Fibroblast of skin of left quadriceps (primary cell): ENCODE measurements around the gene ALK.

Experiments
- DNase-seq, 2 experiments: peaks; one replicate each; pipeline ENCODE4 v3.0.0-alpha.2; 2013; ENCODE audit warnings: low read depth in 2 of 2

Gene ALK

DNA sequence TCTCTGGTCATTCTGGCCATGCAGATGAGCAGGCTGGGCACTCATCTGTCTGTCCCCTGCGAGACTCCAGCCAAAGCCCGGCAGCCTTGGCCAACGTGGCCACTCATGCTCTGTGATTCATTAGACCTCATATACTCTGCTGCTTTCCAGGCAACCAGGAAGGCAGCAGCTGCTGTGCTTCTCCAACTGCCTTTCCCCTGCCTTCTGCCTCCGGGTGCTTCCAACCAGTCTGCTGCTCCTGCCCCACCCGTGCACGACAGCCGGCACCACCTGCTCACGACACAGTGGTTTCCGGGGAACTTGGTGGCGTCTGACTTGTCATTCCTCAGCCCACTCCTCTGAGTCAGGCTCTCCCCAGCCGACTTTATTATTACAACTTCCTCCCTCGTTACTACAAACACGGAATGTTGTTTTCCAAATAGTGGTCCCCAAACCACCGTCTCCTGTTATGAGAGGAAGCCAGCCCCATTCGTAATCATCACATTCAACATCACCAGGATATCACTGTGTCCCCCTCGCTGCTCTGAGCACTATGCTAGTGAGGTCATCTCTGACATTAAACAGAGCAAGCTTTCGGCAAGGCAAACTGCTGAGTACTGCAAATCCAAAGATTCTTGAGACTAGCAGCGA lies 392.4 kb downstream of the ALK start:
- peak in 1 of 2 experiments; percentile 9 for DNase-seq

DNA sequence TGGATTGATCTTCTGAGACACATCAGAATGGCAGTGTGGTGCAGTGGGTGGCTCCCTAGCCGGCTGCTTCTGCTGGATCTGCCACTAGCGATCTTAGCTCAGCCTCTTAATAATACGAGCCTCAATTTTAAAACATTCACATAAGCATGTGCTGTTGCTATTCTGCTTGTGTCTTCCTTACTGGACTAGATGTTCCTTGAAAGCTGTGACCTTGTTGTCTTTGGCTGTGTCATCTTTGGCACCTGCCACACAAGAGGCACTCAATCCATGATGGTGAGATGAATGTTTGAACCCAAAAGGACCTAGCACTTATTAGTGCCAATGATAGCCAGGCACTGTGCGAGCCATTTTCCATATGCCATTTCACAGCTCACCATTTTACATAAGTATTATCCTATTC lies 393.0 kb downstream of the ALK start:
- DNase-seq: no peak

DNA sequence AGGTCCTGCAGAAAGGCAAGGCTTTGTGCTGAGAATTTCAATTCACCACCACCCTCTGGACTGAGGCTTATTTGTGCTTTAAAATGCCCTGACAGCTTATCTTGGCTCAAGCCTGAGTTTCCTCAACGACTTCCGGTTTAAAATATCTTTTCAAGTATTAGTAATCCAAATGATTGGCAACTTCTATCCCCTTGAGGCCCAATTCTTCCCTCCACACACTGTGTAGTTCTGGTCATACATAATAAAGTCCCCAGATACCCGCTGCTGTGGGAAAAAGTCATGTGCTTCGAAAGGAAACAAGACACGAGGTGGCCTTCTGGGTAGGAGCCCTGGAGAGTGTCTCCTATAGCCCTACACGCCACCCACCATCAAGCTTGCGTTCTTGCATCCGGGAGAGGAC lies 393.4 kb downstream of the ALK start:
- DNase-seq: no peak

DNA sequence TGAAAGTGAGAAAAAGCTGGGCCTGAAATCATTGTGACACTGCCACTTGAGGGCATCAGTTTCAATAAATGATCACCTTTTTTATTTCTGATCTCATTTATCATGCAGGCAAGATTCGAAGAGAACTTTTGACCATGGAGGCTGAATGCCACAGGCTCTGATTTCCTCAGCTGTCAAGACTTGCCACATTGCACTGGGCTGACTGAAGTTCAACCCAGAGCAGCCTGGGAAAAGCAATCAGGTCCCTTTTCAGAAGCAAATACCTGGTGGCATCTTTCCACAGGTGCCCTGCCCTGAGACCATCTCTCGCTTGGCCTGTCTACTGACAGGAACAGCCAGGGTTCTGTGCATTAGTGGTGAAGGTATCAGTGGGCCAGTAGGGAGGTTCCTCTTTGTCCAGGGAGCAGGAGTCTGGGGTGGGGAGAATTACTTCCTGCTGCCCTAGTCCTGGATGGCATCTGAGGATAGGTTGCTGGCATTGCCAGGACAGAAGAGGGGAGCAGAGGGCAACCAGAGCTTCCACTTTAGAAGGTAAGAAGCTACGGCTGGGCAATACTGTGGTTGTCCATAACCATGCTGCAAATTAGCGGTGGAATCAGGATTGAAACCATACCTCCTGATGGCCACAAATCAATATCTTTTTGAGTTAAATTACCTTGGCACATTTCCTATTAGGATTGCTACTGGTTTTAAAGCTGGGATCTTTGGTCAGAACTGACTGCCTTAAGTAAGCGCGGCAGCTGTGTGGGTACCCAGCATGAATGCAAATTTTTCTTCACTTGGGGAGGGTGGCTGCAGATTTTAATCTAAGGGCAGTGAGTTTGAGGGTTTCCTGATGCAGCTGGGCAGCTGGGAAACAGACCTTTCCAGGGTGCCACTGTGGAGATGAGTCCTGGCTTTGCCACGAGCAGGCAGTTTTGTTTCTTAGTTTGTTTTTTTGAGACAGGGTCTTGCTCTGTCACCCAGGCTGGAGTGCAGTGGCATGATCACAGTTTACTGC lies 394.5 kb downstream of the ALK start:
- no peak for DNase-seq

DNA sequence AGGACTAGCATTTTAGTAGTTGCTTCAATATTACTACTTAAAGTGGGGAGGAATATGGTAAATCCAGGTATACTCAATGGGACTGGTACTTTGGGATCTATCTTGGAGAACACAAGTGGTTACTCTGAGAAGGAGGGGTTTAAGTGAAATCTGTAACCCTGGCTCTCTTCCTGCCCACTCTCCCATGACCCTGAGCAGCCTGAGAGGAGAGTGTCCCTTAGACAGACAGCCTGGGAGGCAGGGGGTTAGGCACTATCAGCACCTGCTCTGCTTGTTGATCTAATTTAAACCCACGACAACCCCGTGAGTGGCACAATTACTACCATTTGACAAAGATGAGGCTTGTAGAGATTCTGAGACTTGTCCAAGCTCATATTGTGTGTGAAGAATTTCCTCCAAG lies 395.5 kb downstream of the ALK start:
- DNase-seq: no peak

DNA sequence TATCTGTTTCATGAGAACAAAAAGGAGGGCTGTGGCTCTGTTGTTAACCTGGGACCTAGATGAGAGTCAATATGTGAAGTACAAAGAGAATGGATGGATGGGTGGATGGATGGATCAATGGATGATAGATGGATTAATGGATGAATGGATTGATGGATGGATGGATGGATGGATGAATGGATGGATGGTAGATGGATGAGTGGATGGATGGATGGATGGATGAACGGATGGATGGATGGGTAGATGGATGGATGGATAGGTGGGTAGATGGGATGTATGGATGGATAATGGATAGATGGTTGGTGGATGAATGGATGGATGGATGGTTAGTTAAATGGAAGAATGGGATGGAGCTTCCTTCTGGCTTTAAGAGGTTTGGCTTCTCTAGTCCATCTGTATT lies 396.7 kb downstream of the ALK start:
- no peak for DNase-seq

DNA sequence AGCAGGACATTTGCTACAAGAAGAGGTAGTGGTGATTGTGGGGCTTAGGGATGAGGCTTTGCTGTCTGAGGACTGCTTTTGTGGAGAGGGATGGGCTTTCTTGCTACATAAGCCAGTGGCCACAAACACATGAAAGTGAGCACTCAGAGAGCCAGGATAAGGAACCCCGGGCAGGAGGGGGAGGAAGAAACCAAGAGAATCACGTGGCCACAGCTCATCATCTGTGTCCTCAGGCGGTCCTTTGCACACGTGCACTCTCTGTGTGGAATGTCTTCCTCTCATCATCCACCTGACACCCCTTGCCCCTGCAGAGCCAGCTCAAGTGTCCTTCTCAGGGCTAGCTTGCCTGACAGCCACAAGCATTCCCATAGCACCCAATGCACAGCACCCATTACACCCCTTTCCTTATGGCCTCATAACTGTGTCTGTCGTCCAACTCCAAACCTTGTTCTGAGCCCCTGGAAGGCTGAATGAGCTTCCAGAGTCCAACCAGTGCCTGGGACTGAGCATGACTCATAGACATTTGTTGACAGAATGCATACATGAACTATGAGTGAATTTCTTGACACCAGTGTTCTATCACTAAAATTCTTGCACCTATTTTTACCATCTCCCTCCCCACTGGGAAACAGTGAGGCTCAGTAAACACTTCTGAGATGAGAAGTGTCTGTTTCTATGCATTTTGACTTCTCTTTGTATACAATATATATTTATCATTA lies 398.3 kb downstream of the ALK start:
- no peak for DNase-seq

DNA sequence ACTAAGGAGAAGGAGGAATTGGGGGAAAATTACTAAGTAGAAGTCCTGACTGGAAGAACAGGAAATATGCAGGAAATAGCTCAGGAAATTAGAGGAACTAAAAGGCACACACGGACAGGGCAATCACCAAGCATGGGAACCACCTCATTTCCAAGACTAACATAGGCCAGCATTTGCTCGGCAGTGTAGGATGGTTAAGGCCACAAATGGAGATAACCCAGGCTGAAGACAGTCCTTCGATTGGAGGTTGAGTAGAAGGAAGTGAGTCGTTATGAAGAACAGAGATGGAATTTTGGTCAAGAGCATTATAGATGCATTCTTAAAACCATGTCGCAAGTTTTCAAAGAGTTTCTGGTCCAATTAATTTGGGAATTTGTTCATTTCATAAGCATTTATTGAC lies 401.4 kb downstream of the ALK start:
- peak; percentile 55 to 59 for DNase-seq

DNA sequence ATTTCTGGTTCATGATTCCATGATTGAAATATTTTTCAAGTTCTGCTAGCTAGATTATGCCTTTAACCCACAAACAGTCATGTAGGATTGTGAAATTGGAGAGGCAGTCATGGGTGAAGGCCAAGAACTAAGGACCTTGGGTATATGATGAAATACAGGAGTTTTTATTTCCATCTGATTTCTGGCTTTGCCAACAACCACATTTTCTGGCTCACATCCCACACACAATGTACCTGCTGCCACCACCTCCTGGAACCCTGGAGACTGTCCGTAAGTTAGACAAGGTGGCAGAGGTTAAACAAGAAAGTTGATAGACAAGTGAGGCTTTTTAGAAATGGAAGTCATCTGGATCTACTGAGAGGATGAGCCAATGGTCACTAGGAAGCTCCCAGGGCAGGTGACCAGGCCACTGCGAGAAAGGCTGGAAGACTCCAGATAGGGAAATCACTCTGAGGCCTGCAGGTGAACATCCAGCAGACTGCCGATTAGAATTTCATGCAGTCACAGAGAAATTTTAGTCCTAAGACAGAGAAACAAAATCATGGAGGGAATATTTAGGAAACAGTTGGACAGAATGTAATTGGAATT lies 402.0 kb downstream of the ALK start:
- DNase-seq: peak; percentile 80

DNA sequence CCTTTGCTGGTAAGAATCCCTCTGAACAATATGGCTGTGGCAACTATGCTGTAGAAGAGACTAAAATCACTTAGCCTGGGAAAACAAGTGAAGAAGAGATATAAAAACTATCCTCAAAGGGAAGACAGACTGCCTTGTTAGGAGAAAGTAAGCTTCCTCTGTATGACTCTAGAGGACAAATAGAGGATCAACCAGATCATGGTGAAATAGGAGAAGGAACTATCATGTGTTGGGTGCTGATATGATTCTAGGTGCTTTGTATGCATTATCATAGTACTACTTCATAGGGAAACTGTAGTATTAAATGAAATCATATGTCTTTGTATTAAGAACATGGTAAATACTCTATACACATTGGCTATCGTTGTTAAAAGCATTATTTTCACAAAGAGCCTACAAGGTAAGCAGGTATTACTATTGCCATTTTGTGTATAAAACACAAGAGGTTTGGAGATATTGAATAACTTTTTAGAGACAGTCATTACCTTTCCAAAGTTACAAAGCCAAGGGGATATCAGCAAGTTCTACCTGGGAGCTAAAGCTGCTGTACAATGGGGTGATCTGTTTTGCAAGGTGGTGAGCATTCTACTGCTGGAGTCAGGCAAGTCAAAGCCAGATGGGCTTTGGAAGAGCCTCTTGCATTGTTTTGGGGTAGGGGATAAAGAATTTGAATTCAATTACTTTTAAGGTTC lies 402.6 kb downstream of the ALK start:
- no peak for DNase-seq

DNA sequence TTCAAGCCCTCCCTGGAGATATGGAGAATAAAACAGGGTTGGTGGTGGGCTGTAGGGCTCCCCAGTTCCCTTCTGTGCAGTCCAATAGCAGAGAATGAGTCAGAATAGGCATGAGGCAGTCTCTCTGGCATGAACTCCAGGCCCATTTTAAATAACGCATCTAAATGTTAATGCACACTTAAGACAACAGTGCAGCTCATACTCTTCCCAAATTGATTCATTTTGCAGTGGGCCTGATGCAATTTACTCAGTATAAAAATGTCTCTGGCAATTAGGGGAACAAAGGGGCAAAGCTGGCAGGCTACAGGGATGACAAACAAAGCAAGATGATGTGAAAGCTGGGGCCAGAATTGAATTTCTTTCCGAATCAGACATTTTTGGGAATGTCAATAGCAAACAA lies 403.4 kb downstream of the ALK start:
- DNase-seq: no peak

DNA sequence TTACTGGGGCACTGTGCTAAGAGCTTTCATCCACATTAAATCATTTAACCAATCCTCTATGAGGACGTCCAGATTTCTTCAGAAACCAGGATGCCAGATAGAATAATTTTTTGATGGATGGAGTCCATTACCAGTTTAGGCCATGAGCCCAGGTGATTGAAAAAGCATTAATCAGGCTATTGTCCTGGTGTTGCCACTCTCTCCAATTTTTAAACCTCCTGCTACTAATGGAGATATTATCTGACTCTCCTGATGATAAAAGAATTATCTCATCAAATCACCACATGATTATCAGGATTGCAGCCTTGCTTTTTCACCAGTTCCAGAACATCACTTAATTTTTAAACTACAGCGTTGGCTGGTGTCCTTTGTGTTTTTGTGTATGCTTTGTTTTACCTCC lies 404.0 kb downstream of the ALK start:
- no peak for DNase-seq

DNA sequence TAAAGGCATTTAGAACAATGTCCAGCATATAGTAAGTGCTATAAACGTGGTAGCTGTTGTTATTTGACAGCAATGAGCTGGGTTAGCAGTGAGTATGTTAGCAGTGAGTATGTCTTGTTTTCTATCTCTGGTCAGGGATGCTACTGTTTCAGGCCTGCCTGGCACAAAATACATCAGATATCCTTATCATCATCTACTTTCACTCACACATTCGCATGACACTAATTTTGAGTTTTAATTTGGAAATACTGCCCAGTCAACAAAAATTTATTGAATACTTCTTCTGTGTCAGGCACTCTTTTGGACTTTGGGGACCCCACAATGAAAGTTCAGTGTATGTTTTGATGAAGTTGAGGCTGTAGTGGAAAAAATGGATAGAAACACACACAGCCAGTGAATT lies 404.6 kb downstream of the ALK start:
- DNase-seq: no peak

DNA sequence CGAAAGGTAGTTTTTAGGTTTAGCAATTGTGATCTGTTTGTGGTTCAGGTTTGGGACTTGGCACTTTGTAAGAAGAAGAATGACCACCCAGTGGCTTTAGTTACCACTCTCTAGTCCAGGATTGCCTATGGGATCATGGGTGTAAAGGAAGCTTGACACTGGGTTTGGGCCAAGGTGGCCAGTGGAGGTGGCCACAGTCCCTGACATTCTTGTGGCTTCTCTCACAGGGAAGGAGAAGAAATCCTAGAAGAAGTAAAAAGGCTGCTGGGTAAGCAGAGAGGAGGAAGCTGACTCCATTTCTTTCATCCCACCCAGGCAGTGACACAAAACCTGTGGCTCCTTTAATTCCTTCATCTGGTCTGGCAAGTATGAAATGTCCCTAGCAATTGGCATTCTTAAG lies 411.5 kb downstream of the ALK start:
- no peak for DNase-seq

DNA sequence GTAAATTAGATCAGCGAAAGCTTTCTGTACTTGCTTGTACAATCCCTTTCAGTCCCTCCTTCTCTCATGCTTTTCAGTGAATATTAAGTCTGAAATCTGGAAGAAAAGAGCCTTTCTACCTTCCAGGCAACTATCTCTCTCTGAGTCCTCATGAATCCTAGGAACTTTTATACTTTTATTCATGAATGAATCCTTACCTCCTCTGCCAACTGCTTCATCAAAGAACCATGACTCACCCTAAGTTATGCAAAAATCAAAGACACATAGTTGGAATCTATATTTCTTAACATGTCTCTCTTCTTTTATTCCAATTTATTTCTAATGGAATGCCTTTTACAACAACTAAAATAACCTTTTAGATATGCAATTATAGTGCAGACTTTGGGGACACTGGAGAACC lies 412.0 kb downstream of the ALK start:
- no peak for DNase-seq

DNA sequence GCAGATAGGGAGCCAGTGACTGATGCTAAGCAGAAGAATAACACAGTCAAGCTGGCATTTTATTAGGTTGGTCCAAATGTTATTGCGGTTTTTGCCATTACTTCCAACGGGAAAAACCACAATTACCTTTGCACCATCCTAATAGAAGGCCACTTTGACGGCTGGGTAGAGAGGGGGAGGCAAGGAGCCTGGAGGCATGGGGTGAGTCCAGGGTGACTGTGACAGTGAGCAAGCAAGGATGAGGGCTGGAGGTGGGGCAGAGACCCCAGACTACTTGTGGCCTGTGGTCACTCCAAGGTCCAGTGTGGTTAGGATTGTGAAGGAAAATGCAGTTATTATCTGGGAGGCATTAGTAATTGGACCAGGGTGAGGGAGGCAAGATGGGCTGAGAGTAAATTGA lies 416.6 kb downstream of the ALK start:
- DNase-seq: no peak

DNA sequence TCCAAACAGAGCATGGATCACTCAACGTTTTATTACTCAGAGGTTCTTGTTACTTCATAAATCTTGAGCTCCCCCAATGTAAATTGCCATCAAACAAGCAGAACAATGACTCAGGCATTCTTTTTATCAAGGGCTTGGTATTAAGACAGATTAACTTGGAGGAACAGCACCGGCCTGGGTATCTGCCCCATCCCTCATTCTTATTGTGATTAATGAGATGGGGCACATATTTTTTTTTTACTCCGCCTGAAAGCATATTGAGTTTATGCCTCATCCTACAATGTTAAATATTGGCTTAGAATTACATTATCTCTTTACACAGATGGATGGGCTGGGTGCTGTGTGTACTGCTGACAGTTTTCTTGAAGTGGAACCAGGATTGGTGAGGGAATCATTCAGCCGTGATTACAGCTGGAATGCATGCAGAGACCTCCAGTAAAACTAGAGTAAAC lies 418.9 kb downstream of the ALK start:
- DNase-seq: peak; percentile 55 to 61

DNA sequence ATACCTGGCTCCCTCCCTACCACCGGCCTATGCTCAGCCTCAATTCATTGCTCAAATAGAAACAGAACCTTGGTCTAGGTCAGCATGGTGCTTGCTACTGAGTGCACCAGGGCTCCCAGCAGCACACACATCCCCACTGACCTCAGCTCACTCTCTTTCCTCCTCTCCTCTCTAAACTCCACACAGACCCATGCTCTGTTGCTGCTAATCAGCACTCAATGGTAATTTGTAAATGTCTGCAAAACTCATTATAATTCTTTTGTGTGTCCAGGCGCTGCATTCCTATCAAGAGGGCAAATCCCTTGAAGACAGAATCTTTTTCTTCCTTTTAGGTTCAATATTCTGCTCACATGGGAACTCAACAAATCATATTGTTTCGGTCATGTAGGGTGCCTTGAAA lies 424.0 kb downstream of the ALK start:
- no peak for DNase-seq

DNA sequence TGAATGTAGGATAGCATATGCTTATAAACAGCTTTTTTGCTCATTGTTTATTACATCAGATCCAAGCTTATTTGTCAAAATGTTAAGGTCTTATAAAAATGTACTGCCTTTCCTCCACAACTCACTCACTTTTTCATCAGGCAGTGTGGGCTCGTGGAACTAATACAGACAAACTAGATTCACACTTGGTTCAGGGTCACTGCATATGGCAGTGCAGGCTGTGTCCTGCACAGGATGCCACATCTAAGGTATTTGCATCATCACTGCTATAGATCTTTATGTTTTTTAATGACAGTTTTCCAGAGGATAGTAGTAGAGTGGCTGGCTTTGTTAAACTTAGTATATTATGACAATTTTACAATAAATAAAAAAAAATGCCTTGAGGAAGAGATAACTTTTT lies 425.2 kb downstream of the ALK start:
- DNase-seq: no peak

DNA sequence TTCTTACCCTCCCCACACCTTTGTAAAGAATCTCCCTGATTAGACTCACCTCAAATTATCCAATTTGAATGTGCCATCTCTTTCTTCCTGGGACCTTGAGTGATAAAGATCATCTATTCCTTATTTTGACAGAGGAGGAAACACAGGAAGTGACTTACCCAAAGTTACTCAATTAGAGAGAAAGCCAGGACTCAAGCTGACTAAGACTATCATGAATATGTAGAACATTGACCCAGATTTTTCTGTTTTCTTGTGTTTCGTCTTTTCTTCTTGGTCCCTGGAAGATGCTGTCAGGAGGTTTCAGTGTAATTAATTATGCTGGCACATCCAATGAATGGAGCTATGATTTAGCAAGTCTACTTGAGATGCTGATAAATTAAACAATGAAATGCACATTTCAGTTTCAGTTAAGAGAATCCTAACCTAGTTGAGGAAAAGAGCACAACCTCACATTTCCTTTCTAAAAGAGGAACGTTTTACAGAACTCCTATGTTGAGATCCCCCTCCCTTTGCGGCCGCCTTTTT lies 425.8 kb downstream of the ALK start:
- no peak for DNase-seq

DNA sequence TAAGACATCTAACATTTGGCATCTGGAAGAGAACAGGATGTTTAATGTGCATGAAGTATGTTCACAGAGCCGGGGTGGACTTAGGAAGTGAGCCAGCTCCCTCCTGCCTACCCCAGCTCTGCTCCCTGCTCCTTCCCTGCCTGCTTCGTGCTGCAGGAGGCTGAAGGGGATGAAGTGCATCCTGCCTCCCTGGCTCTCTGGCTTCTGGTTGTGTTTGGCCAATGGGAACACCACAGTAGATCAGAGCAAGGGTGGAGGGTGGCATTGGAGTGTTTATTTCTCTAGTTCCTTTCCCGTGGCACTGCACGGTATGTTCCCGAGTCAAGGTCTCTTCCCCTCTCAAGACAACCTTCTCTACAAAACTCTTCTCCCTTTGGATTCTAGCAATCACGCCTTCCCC lies 426.3 kb downstream of the ALK start:
- no peak for DNase-seq
